HG02571 (cell line): ENCODE measurements around the gene THEMIS.

Source experiments
- ATAC-seq: cut with Tn5 transposase; IDR thresholded peaks from one replicate; pipeline ENCODE4 v1.9.1; 2021; ENCODE audit warnings: mild to moderate bottlenecking, moderate library complexity; ENCODE audit not compliant: unreplicated experiment

Gene THEMIS

DNA sequence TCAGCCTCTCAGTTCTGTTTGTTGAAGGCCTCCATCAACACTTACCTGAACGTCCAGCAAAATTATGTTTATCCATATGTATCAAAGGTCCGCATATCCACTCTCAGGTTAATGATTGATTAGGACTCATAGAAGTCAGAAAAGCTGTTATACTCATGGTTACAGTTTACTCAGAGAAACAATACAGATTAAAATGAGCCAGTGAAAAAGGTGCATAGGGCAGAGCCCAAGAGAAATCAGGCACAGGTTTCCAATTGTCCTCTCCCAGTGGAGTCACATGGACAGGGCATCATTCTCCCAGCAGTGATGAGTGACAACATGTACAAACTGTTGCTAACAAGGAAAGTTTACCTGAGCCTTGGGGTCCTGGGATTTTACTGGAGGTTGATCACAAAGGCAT lies 36.2 kb downstream of the THEMIS start:
- ATAC-seq = no peak

DNA sequence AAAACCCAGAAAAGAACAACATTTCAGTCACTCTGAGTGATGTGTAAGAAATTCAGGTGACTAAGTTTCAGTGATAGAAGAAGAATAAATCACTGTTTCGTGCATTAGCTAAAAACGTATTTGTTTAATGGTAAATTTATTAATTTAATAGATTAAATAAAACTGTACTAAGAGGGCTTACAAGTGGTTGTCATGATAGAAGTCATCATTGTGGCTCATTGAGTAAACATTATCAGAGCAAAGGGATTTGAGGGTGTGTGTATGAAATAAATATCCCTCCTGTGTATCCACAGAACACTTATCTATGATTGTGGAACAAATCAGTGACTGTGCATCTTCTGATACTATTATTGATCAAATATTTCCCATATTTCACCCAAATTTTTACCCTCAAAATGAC lies 40.1 kb downstream of the THEMIS start:
- ATAC-seq = no peak

- ATAC-seq = no peak
Measured at GRCh38 chr6:127859956-127860355, 40.9 kb downstream of the THEMIS start.

DNA sequence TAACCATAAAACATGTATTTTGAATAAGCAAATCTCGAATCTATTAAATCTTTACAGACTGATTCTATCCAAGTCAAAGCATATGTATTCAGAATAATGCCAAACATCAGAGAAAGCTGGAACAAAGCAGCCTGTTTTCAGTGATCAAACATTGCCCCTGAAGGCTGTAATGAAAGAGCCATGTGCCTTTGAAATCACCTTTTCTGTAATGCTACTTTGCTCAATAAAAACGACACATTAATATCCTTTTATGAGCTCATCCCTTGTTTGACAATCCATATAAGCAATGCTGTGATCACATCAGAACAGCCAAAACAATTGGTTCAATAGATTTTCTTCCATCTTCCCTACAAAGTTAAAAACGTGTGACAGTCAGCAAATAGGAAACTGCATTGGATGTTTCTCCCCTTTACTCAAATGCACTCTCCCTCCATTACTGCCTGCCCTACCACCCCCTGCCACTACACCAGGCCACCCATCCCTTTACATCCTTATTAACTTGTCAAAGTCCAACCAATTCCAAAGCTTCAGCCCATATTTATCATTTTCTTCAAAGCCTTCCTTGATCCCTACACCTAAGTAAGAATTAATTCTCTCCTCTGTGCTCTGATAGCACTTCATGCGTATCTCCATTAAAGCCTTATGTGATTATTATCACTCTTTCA lies 42.0 kb downstream of the THEMIS start:
- no peak for ATAC-seq

- ATAC-seq = no peak
Measured at GRCh38 chr6:127857051-127857637, 43.7 kb downstream of the THEMIS start.

GRCh38 chr6:127855542-127856159 lies 45.2 kb downstream of the THEMIS start:
- no peak for ATAC-seq

DNA sequence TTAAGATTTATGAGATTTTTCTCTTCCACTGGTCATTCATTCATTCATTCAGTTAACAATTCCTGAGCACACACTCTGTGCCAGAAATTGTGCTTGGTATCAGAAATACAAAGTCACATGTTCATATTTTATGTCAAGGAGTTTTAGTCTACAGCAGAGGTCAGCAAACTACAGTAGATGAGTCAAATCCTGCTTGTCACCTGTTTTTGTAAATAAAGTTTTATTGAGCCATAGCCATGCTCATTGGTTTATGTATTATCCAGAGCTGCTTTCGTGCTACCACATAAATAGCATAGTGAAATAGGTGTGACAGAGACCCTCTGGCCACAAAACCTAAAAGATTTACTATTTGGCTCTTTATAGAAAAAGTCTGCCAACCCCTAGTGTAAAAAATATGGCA lies 46.8 kb downstream of the THEMIS start:
- ATAC-seq = no peak

DNA sequence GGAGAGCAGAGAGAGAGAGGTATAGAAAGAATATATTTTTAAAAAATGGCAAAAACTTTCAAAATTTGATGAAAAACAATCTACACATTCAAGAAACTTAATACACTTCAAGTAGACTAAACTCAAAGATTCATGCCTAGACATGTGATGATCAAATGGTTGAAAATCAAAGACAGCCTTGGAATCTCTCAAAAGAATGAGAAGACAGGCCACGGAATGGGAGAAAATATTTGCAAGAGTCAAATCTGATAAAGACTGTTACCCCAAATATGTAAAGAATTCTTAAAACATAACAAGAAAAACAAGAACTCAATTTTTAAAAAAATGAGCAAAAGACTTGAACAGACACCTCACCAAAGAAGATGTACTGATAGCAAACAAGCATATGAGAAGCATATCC lies 49.7 kb downstream of the THEMIS start:
- no peak for ATAC-seq

DNA sequence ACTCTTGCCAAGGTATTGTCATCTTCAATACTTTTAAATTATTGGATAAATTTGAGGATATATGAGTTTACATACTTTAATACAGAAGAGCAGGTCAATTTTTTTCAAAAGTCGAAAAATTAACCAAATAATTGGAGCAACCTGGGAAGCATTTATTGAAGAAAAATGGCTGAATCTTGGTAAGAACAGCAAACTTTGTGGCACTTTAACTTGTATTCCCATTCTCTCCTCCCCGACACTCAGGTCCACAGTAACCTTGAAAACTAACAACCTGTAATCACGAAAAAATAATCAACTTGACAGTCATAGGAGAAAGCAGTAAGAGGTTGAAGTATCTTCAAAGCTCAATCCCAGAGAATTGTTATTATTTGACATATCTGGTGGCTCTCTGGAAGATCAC lies 55.6 kb downstream of the THEMIS start:
- no peak for ATAC-seq

GRCh38 chr6:127844529-127844928 lies 56.3 kb downstream of the THEMIS start:
- no peak for ATAC-seq

DNA sequence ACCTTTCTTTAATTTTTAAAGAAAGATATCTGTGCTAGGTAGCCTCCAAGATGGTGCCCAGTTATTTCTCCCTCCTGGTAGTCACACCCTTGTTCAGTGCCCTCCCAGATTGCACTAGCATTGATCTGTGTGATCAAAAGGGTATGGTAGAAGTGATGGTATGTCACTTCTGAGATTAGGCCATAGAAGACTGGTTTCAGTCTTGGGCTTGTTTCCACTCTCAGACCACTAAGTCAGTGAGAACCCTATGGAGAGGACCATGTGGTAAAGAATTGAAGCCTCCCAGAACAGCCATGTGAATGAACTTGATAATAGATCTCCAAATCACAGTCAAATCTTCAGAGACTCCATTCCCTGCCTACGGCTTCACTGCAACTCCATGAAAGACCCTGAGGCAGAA lies 57.3 kb downstream of the THEMIS start:
- no peak for ATAC-seq

GRCh38 chr6:127842562-127842961 lies 58.3 kb downstream of the THEMIS start:
- no peak for ATAC-seq

GRCh38 chr6:127841811-127842210 lies 59.0 kb downstream of the THEMIS start:
- no peak for ATAC-seq

GRCh38 chr6:127834136-127834535 lies 66.7 kb downstream of the THEMIS start:
- ATAC-seq = no peak

DNA sequence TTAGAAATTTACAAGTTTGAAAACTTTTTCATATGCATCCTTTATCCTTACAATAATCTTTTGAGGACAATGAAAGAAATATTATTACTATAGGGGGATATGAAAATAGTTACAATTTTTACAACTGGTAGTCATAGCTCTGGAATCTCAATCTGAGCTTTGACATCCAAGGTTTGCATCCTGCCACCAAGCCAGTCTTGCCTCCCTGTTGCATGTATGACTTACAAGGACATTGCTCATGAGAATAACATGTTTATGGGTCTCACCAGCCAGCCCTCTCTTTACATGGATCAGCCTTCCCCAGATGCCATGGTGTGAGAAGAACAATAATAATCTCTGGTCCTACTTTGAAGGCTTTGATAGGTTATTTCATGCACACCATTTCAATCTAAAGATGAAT lies 67.5 kb downstream of the THEMIS start:
- no peak for ATAC-seq

DNA sequence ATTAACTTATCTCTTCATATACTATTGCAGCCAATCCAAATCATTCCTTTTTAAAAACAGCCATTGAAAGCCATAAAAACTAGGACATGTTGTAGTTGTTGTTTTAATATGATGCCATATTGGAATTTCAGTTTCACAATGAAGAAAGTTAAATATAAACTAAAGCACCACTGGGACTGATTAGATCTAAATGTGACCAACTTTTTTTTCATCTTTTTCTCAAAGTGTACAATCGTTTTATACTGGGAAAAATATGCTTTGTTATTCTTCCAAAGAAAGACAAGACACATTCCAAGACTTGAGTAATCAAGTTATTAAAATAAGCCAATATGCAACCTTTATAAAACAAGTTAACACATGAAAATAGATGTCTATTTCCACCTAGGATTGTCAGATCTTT lies 68.5 kb downstream of the THEMIS start:
- ATAC-seq = no peak

DNA sequence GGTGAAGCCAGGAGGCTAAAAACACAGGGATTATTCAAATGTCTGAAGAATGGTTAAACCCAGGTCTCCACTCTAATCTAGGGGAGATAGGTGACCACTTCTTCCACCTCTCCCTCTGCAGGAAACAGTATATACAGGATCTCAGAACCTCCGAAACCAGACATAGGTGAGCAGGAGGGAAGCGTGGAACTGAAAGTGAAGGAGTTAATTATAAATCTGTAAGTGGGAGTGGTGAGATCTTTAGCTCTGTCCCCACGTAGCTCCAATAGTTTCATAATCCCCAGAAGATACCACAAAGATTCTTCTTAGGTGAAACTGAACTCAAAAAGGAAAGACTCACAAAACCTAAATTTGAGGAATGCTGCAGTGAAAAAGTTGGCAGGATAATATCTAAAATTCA lies 76.8 kb downstream of the THEMIS start:
- no peak for ATAC-seq

GRCh38 chr6:127821431-127821830 lies 79.4 kb downstream of the THEMIS start:
- ATAC-seq = no peak

- no peak for ATAC-seq
Measured at GRCh38 chr6:127818149-127818548, 82.7 kb downstream of the THEMIS start.

DNA sequence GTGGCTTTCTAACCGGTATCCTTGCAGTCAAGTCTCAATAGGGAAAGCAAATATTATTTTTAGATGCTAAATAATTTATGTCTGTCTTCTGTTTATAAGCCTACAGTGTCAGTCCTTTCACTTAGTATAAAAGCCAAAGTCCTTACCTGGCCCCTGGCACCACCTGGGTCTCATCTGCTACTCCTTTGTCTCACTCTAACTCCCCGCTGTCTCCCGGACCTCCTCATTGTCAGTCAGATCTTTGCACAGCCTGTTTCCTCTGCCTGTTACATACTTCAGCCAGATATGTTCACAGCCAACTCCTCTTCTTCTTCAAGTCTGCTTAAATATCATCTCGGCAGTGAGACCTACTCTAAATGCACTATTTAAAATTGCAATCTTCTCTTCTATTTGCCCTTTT lies 84.2 kb downstream of the THEMIS start:
- no peak for ATAC-seq

DNA sequence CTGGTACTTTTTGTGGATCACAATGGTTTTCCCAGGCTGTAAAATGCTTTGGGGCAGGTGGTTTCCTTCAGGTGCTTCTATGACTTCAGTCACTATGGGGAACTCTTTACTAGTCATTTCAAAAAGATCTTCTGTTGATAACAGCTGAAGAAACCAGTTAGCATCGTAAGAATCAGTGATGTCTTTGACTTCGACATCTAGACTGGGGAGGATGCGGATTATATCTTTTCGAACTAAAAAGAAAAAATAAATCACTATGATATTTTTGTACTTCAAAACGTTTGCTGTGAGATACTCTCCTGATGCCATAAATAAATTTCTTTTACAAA lies 87.2 kb downstream of the THEMIS start:
- ATAC-seq = no peak

DNA sequence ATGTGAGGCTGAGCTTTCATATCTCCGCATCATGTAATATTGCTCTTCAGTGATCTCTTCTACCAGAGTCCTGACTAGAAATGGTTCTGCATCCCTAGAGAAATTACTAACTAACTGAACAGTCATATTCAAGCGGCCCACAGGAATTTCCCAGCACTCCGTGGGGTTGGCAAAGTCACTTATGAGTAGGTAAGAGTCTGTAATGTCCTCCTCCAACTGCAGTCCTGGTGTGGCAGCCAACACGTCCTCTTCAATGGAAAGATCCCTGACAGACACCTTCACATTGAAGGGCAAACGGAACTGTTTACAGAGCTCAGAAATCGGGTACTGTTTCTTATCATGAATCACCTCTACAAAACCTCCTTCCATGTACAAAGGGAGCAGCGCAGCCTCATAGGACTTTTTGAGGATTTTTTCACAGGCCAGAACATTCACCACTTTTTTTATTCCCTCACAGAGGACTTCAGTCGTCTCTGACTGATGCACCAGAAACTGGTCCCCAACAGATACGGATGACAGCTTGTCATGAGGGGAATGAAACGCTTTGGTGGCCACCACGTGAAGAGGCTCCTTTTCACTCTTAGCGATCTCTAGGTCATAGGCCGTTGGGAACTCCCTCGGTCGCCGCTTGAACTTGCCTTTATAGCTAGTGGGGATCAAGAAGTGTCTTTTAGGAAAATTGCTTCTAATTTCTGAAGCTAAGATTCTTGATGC lies 87.7 kb downstream of the THEMIS start:
- no peak for ATAC-seq
